Subcutaneous adipose tissue (tissue), 4 donors: ENCODE measurements around the gene AKAP11. TPM values are rescaled to one million over a fixed set of nuclear protein-coding genes. Genes with fewer than 3 reads are reported as not detected.

Experiments used
- CTCF ChIP-seq: fragments of 450-650 bp; IDR thresholded peaks from one replicate; pipeline ENCODE4 v1.5.1; 2016; ENCODE audit warnings: low read depth, mild to moderate bottlenecking, control low read depth, antibody characterized with exemption, moderate library complexity
- total RNA-seq, 4 donors: library from RNA; depleted of rRNA; stranded (reverse); fragments of >200 nt; gene quantifications; one replicate each; pipeline ENCODE4 v1.1.0, GENCODE V29; 2016

Gene AKAP11
- 10 to 100 TPM; 34.1 to 50.9 (median 39.2) TPM for total RNA-seq

GRCh38 chr13:42272115-42272803 is at the start of gene AKAP11:
AKAP11 (plus strand) TSS chr13:42272152; CDS start chr13:42286349, 14,197 bp downstream.
- no peak for TF ChIP-seq CTCF

- no peak for TF ChIP-seq CTCF
Measured at GRCh38 chr13:42223681-42224080, 48.3 kb upstream of the AKAP11 start.

- no peak for TF ChIP-seq CTCF
Measured at GRCh38 chr13:42225051-42225450, 46.9 kb upstream of the AKAP11 start.

- no peak for TF ChIP-seq CTCF
Measured at GRCh38 chr13:42228527-42228926, 43.4 kb upstream of the AKAP11 start.

GRCh38 chr13:42229287-42229686 is 42.7 kb upstream of the AKAP11 start:
- TF ChIP-seq CTCF = no peak

GRCh38 chr13:42232671-42233070 is 39.3 kb upstream of the AKAP11 start:
- TF ChIP-seq CTCF = no peak

- no peak for TF ChIP-seq CTCF
Measured at GRCh38 chr13:42233726-42234125, 38.2 kb upstream of the AKAP11 start.
